ENCODE measurements around the gene C19orf25. TPM values are rescaled to one million over a fixed set of nuclear protein-coding genes. Genes with fewer than 3 reads are reported as not detected.

Gene C19orf25
- total and polyA plus RNA-seq, 9 of the 15 experiments (the other 6 are each of a cell fraction or from before 2014, with no cell fraction given), result 0.79 to 96.0 (median 36.1) TPM

GRCh38 chr19:1491114-1491848 is 12.3 kb upstream of the C19orf25 start, which contains the start of gene REEP6:
TSS of gene REEP6 (plus strand) at chr19:1491181. CDS start at chr19:1491270, 89 bp downstream.
- H3K79me2 ChIP-seq (ENCODE audit: control insufficient read depth, insufficient read depth, low read length), result peaks cover 27% of the 10 kb centered on the region
- no peak for ATAC-seq
- TSS peak; percentile 75 for BruUV-seq (replicated peaks)
- H3K4me2 ChIP-seq (ENCODE audit: insufficient read depth, low read length), result peak within 1 kb of the TSS; percentile 96
- in situ Hi-C loops (cut with MboI), result no loop called here
- H3K4me1 ChIP-seq (replicated peaks in 1 of 2; ENCODE audit: control insufficient read depth in 2 of 2, insufficient read depth in 2 of 2, low read length in 2 of 2), result peaks cover 26 to 88% of the 10 kb centered on the region in 2 experiments
- H3K27me3 ChIP-seq (ENCODE audit: control insufficient read depth in 2 of 2, insufficient read depth in 2 of 2, low read length in 2 of 2), result no peaks in the 10 kb centered on the region
- peak within 1 kb of the TSS; percentile 94 for H3K27ac ChIP-seq (ENCODE audit: extremely low read depth, low read depth, low read length)
- no peak for FAIRE-seq
- H3K9me1 ChIP-seq (ENCODE audit: control insufficient read depth, insufficient read depth, low read length), result no peaks in the 10 kb centered on the region
- WGBS (ENCODE audit: insufficient coverage, low coverage, missing lambda C conversion rate), result under 1% methylated on average over 45 of the region's 73 CpGs
- POLR2A ChIA-PET, result interaction anchor here (0.6 to 1.6 kb wide), 7 partner anchors 9 to 1674 kb away, joined by 3 to 7 read pairs (median 4); no protein-coding TSS in a partner anchor
- peak within 1 kb of the TSS; percentile 100 for H2AFZ ChIP-seq (ENCODE audit: low read depth, low read length)
- intact Hi-C loops (cut with micrococcal nuclease), result no loop called here
- CTCF ChIA-PET (ENCODE audit: low intra/inter-chr PET ratio), result interaction anchor here (0.6 kb wide), 1 partner anchor 138 kb away, joined by 5 read pairs; no protein-coding TSS in a partner anchor
- peak within 1 kb of the TSS; percentile 67 for H3K4me3 ChIP-seq
- no peaks in the 10 kb centered on the region for H3K36me3 ChIP-seq (ENCODE audit: control insufficient read depth, insufficient read depth, low read length)
- DNase-seq (ENCODE audit: extremely low read depth in 1 of 4, low spot score in 3 of 4), result peak in 1 of 4 experiments; percentile 49
- H4K20me1 ChIP-seq (replicated peaks; ENCODE audit: control insufficient read depth, insufficient read depth, low read length), result peaks cover 6% of the 10 kb centered on the region; the same call in 1 of the 2 replicates
- H3K9me3 ChIP-seq (replicated peaks; ENCODE audit: control insufficient read depth, insufficient read depth, low read depth, low read length), result no peaks in the 10 kb centered on the region
- peak within 1 kb of the TSS; percentile 83 to 98 for H3K9ac ChIP-seq (ENCODE audit: insufficient read depth in 1 of 2, low read depth in 2 of 2, low read length in 2 of 2)
- 0 out of 2 replicates have a peak, but pooled peaks have one; percentile 17 for TF ChIP-seq NR2C2 (CRISPR knock-in tag; IDR thresholded peaks at IDR 0.05)
- TF ChIP-seq NR2C2 (tag; IDR thresholded peaks at IDR 0.05), result no peak
- TF ChIP-seq SOX6 (IDR thresholded peaks at IDR 0.05), result peak; percentile 40; the same call in 1 of the 2 replicates
- no peak for TF ChIP-seq TAF7 (tag; IDR thresholded peaks at IDR 0.05)
- no peak for TF ChIP-seq BRD4 (IDR thresholded peaks at IDR 0.05)
- TF ChIP-seq RAD21 (CRISPR knock-in tag; conservative IDR thresholded peaks at IDR 0.05 in 1 of 2, IDR thresholded peaks at IDR 0.05 in 1 of 2), result peak in 1 of 2 experiments; percentile 9; a peak in 1 of 4 replicates
- peak; percentile 79 for TF ChIP-seq BCOR (IDR thresholded peaks at IDR 0.05)
- no peak for TF ChIP-seq E4F1 (CRISPR knock-in tag; IDR thresholded peaks at IDR 0.05; ENCODE audit: borderline replicate concordance)
- TF ChIP-seq, protein P1, sequence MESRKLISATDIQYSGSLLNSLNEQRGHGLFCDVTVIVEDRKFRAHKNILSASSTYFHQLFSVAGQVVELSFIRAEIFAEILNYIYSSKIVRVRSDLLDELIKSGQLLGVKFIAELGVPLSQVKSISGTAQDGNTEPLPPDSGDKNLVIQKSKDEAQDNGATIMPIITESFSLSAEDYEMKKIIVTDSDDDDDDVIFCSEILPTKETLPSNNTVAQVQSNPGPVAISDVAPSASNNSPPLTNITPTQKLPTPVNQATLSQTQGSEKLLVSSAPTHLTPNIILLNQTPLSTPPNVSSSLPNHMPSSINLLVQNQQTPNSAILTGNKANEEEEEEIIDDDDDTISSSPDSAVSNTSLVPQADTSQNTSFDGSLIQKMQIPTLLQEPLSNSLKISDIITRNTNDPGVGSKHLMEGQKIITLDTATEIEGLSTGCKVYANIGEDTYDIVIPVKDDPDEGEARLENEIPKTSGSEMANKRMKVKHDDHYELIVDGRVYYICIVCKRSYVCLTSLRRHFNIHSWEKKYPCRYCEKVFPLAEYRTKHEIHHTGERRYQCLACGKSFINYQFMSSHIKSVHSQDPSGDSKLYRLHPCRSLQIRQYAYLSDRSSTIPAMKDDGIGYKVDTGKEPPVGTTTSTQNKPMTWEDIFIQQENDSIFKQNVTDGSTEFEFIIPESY (CRISPR knock-in tag; IDR thresholded peaks at IDR 0.05), result peak; percentile 18; the same call in 1 of the 2 replicates
- no peak for TF ChIP-seq HOXB6 (CRISPR knock-in tag; IDR thresholded peaks at IDR 0.05; ENCODE audit: borderline replicate concordance)
- no peak for TF ChIP-seq CEBPB (tag; IDR thresholded peaks at IDR 0.05)
- TF ChIP-seq GABPA (tag; conservative IDR thresholded peaks at IDR 0.05; ENCODE audit: low read depth), result peak; percentile 45
- no peak for TF ChIP-seq ZNF134 (CRISPR knock-in tag; conservative IDR thresholded peaks at IDR 0.05)
- no peak for TF ChIP-seq MAFF (IDR thresholded peaks at IDR 0.05; ENCODE audit: low read length)
- TF ChIP-seq RBM25 (IDR thresholded peaks at IDR 0.05; ENCODE audit: low read depth, low read length, severe bottlenecking), result peak; percentile 70
- TF ChIP-seq FOXP1 (CRISPR knock-in tag; IDR thresholded peaks at IDR 0.05), result no peak
- no peak for TF ChIP-seq MYNN (IDR thresholded peaks at IDR 0.05)
- TF ChIP-seq MYNN (CRISPR knock-in tag; IDR thresholded peaks at IDR 0.05), result 0 out of 2 replicates have a peak, but pooled peaks have one; percentile 14
- peak in 1 of 2 experiments; percentile 17; a peak in 1 of 3 replicates for TF ChIP-seq CBX3 (IDR thresholded peaks at IDR 0.05; ENCODE audit: borderline replicate concordance in 1 of 2, low read length in 2 of 2)

Measured in K562 (cell line).